CD4-positive, alpha-beta T cell treated with Interleukin-4 for 4 hours (primary cell): ENCODE results near the gene LCN1.

Experiments
- DNase-seq: peaks from one replicate; pipeline ENCODE4 v3.0.0-alpha.2; 2020

LCN1 gene

DNA sequence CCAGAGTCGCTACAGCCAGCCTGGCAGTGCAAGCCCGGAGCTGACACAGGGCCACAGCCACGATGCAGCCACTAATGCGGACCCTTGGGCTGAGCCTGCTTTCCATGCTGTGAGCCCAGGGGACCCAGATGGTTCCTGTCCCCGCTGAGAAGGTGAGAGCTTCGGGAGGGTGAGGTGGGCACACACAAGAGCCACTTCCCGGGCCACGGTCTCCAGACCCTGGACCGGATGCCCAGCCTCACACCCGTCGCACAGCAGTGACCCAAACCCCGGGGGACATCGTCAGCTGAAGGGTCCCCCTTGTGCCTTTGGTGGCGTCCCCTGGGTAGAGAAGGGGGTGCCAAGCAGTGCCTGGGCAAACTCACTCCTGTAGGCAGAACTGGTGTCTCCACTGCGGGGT, 53.7 kb downstream of the LCN1 start:
- DNase-seq, result no peak
